HG02852 (cell line): ENCODE measurements around the gene TMED8.
"Not testable (repeated sequence)": the region's sequence is repeated elsewhere in the genome, so short reads cannot be mapped to it uniquely, and the experiment has no call there.

Experiments used
- ATAC-seq: cut with Tn5 transposase; IDR thresholded peaks from one replicate; pipeline ENCODE4 v1.9.1; 2021; ENCODE audit warnings: mild to moderate bottlenecking, moderate library complexity; ENCODE audit not compliant: unreplicated experiment

TMED8 gene

GRCh38 chr14:77324289-77324688 lies 52.6 kb downstream of the TMED8 start:
- ATAC-seq, result no peak

DNA sequence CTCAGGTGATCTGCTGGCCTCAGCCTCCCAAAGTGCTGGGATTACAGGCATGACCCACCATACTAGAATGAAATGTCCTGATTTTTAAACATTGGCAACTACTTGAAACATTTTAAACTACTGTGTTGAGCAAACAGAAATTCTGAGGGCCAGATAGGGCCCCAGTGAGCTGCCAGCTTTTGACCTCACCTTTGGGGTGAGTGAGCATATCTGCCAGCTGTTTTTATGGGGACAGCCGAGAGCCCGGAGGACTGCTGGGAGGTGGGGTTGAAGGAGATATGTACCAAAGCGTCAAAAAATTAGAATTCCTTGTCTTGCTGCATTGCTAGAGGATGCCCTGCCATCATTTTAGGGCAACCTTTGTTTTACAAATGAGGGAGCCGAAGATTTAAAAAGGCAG lies 53.3 kb downstream of the TMED8 start:
- no peak for ATAC-seq

DNA sequence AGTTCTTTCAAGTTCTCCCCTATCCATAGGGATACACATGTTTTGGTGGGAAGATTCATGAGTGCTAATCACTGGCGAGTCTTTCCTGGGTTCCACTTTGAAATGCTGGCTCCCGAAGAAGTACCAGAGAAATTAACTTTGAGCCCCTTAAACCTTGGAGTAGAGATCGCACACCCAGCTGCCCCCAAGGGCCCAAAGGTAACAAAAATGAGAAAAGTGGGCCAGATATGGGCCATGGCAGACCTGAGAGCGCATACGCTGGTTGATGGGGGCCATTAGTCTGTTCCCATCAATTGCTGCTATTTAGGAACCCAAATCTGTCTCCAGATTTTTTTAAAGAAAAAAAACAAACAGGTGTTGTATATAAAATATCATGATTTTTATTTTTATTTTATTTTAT lies 53.9 kb downstream of the TMED8 start:
- ATAC-seq, result no peak

- ATAC-seq, result no peak
These were observed 54.5 kb downstream of the TMED8 start for GRCh38 chr14:77322250-77322902.

- ATAC-seq, result peak; percentile 70
These were observed 56.5 kb downstream of the TMED8 start, which contains the start of gene POMT2 for GRCh38 chr14:77320238-77320935. Gene POMT2 (minus strand): TSS chr14:77320883. CDS start chr14:77320681, 202 bp downstream.

GRCh38 chr14:77319422-77319821 lies 57.5 kb downstream of the TMED8 start:
- no peak for ATAC-seq

DNA sequence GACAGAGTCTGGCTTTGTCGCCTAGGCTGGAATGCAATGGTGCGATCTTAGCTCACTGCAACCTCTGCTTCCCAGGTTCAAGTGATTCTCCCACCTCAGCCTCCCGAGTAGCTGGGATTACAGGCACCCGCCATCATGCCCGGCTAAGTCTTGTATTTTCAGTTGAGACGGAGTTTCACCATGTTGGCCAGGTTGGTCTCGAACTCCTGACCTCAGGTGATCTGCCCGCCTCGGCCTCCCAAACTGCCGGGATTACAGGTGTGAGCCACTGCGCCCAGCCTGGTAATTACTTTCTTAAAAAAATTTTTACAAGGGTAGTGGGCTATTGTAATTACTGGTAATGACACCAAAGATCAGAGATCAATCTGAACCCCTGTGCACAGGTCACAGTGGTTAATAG lies 58.1 kb downstream of the TMED8 start:
- not testable (repeated sequence) for ATAC-seq

DNA sequence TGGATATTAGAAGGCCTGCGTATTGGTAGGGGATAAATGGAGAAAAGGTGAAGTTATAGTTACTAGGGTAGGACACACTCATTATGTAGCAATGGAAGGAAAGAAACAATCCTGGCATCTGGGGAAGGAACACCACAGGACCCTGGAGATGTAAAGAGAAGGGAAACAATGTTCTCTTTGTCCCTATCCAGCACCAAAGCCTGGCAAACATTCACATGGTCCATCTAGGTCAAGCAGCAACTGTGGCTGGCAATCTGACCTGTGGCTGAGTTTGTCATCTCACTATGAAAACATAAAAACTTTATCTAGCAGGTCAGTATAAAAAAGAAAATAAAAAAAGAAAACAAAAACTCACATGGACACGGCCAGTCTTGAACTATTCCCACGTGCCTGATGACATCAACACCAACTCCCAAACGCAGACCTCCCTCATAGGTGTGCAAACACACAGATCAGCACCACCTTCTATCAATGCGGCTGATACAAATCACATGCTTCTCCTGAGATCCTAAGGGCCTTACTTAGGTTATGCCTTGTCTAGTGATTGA lies 58.8 kb downstream of the TMED8 start:
- ATAC-seq, result no peak

GRCh38 chr14:77316872-77317301 lies 60.0 kb downstream of the TMED8 start:
- ATAC-seq, result no peak

DNA sequence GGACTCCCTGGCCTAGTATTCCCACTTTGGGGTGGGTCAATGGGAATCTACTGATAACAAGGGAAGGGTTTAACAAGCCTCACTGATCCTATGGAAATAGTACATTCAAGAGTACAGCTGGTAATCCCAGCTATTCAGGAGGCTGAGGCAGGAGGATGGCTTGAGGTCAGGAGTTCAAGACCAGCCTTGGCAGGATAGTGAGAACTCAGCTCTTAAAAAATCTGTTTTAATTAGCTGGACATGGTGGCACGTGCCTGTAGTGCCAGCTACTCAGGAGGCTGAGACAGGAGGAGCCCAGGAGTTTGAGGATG lies 60.7 kb downstream of the TMED8 start:
- ATAC-seq, result no peak

DNA sequence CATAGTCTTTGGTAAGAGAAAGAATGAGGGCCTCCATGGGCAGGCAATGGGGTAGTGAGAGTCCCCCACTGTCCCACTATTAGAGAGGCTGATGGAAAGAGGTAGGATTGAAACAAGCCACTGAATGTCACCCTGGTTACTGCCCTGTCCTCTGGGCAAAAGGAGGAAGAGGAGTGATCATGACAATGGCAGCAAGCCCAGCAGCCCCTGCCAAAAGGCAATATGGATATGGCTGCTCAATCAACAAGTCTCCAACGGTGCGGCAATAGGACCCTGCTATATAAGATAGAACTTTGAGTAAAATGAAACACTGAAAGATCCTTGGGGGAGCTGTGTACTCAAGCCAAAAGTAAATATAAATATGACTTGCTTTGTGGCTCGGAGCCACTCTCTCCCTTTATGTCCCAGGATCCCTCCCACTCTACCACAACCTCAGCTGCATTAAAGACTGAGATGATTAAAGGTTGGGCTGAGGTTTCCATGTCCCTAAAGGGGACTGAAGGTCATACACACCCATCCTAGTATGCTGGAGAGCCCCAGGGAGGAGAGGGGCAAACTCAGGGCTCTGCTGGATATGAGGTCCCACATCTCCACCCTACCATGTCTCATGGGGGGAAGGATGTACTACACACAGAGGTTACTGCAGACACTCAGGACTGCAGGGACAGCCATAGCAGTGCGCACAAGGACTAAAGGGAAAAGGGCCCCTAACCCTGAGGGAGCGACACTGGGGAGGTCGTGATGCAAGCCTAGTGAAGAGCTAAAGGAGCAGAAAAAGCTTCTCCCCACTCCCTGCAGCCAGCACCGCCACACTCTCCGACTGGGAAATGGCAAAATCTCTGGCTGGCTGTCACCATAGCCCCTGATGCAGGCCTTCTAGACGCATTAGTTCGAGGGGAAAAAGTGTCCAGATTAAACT lies 62.1 kb downstream of the TMED8 start:
- no peak for ATAC-seq

GRCh38 chr14:77314043-77314442 lies 62.9 kb downstream of the TMED8 start:
- no peak for ATAC-seq

- ATAC-seq, result no peak
These were observed 63.5 kb downstream of the TMED8 start for GRCh38 chr14:77313371-77313770.

GRCh38 chr14:77311217-77311616 lies 65.7 kb downstream of the TMED8 start:
- no peak for ATAC-seq

DNA sequence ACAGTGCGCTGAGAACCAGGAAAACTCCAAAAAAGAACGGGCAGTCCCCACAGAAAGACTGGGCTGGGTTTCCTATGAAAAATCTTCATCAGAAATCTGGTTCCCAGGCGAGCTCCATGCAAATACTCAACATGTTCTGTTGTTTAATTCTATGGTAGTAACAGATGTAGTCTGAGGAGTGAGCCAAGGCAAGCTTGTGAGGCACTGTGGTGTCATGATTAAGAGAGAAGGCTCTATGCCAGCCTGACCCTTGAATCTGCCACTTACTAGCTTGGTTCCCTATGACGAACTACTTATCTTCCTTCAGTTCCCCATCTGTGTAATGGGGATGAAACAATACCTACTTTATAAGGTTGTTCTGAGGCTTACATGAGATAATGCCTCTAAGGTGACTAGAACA lies 66.9 kb downstream of the TMED8 start:
- ATAC-seq, result no peak

DNA sequence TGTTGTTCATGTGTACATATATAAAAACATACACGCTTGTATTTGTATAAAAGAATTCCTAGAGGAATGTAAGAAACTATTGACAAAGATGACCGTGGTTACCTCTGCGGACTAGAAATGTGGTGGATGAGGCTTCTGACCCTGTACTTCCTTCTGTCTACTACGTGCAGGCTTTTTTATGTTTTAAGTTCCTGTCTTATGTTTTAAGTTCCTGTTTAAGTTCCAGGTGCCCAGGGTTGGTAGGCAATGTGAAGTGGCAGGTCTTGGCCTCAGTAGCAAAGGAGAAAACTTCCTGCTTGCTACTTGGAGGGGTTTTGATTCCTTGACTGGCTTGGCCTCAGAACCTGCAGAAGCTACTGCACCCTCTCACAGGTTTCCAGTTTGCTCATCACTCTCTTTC lies 67.8 kb downstream of the TMED8 start:
- no peak for ATAC-seq

DNA sequence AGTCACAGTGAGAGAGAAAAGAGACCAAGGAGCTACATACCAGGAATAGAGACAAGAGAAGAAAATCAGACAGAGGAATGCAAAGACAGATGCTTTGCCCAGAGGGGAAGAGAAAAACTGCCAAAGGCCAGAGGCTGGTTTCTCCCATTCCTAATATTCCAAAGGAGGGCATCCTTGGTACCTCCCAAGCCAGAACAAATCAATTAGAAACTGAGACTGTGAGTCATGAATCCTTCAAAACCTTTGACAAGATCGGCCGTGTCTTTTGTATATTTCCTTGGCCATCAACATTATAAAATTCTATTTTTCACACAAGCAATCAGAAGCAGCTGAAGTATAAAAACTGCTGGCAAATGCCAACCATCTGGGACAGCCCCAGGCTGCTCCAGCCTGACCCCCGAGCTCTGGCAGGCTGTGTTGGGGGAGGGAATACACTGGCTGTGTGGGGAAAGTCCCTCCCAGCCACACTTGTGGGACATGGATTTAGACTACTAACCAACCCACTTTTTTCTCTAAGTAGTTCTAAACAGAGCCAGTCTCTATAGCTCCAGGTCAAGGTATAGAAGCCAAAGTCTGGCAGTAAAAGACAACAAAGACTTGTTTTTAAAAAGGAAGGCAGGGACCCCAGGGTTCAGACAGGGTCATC lies 69.9 kb downstream of the TMED8 start:
- no peak for ATAC-seq

DNA sequence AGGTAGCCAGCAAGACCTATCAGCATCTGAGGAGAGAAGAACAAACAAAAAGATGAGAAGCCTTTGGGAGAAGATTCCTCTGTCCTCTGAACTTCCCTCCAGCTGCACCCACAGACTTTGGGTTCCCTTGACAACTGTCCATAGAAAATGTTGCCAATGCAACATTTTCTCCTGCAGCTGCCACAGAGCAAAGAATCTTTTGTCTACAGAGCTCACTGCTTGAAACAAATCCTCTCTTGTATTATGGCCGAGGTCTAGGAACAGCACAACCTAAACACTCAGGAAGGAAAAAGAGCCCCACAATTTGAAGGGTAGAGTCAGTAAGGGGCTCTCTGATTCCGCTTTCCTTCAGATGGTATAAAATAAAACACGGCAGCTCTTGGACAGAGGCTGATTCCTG lies 70.5 kb downstream of the TMED8 start:
- ATAC-seq, result no peak

DNA sequence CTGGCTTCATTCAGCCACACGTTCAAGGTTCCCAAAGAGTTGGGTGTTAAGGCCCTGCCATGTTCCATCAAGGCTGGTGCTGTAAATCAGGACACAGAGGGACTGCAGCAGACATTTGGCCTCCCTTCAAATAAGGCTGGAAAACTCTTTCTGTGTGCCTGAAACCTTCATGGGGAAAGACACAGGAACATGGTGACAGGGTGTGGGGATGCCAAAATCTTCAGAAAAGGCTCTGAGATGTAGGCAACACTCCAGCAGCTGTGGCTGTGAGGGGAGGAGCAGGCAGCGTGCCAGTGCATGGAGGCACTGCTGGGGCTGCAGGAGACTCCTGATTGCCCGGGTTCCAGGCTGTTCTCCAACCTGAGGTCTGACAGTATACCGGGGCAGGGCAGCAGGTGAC lies 71.2 kb downstream of the TMED8 start:
- ATAC-seq, result no peak

GRCh38 chr14:77303417-77304156 lies 73.3 kb downstream of the TMED8 start:
- ATAC-seq, result no peak
